Measurements from ENCODE around the gene DNAJC3.

DNA sequence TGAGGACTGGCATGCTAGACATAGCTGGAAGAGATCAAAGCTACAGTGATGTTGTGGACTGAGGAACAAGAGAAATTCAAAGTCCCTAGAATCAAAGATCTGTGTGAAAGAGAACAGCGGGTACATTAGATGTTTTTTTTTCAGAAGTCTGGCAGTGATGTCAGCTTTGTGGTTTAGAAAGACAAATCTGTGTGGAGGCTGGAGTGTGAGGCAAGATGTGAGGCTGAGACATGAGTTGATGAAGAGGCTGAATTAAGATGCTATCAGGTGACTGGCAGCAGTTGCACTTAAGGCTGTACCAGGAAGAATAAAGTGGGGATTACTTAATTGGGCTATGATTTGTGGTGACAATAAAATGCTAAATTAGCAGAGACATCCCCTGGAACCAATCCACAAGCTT, 46.5 kb downstream of the DNAJC3 start:
- TF ChIP-seq, protein P1, sequence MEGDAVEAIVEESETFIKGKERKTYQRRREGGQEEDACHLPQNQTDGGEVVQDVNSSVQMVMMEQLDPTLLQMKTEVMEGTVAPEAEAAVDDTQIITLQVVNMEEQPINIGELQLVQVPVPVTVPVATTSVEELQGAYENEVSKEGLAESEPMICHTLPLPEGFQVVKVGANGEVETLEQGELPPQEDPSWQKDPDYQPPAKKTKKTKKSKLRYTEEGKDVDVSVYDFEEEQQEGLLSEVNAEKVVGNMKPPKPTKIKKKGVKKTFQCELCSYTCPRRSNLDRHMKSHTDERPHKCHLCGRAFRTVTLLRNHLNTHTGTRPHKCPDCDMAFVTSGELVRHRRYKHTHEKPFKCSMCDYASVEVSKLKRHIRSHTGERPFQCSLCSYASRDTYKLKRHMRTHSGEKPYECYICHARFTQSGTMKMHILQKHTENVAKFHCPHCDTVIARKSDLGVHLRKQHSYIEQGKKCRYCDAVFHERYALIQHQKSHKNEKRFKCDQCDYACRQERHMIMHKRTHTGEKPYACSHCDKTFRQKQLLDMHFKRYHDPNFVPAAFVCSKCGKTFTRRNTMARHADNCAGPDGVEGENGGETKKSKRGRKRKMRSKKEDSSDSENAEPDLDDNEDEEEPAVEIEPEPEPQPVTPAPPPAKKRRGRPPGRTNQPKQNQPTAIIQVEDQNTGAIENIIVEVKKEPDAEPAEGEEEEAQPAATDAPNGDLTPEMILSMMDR (IDR thresholded peaks at IDR 0.05; ENCODE audit: low read depth, low read length, poor library complexity, severe bottlenecking) = no peak
- no peak for TF ChIP-seq EZH2phosphoT487 (IDR thresholded peaks at IDR 0.05; ENCODE audit: borderline replicate concordance, low read length)

Measured in DOHH2 (cell line).